ENCODE results near the gene OR2Z1.

- TF ChIP-seq POLR2AphosphoS5 (IDR thresholded peaks at IDR 0.05; ENCODE audit: borderline replicate concordance, low read depth, low read length) = no peak
- no peak for TF ChIP-seq EZH2 (IDR thresholded peaks at IDR 0.05)
- no peak for TF ChIP-seq FOXP2 (optimal IDR thresholded peaks at IDR 0.05; ENCODE audit: control extremely low read depth, extremely low read length, insufficient read depth)
These were observed 46.4 kb upstream of the OR2Z1 start for GRCh38 chr19:8675066-8675465.
